ENCODE data around the gene TMEM50B.
A peak's percentile ranks its signal among the peaks of the same experiment; 100 is the strongest.
"Not testable (repeated sequence)": the region's sequence is repeated elsewhere in the genome, so short reads cannot be mapped to it uniquely, and the experiment has no call there.

Gene TMEM50B

DNA sequence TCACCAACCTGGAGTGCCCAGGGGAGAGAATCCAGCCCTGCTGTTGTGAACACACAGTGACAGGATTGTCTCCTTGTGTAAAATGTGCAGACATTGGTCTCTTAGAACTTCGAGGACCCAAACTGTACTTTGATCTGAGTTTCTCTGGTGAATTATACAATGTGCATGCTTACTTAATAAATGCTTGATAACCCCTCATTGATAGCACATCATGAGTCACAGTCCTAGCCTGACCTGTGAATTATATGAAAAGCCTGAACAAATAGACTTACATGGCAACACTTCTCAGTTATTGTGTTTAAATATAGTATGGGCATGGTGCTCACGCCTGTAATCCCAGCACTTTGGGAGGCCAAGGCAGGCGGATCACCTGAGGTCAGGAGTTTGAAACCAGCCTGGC, 53.9 kb downstream of the TMEM50B start:
- DNase-seq: no peak

GRCh38 chr21:33424214-33424613, 55.6 kb downstream of the TMEM50B start:
- DNase-seq: no peak

- no peak for DNase-seq
These were observed 57.9 kb downstream of the TMEM50B start for GRCh38 chr21:33421713-33422393.

GRCh38 chr21:33419538-33420123, 60.1 kb downstream of the TMEM50B start:
- no peak for DNase-seq

DNA sequence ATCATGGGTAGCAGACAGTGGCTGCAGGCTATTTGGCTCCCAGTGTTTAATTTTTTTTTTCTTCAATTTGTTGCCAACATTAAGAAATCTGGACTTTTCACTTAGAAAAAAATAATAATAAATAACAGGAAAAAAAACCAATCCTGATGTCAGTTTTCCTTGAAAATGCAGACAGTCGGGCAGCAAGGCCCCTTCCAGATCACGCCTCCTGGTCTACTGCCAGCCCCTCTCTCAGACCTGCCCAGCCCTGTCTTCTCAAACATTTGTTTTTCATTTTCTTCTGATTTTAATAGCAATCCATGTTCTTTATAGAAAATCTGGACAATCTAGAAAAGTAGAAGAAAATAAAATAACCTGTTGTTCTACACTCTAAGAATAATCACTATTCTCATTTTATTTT, 61.1 kb downstream of the TMEM50B start:
- no peak for DNase-seq

DNA sequence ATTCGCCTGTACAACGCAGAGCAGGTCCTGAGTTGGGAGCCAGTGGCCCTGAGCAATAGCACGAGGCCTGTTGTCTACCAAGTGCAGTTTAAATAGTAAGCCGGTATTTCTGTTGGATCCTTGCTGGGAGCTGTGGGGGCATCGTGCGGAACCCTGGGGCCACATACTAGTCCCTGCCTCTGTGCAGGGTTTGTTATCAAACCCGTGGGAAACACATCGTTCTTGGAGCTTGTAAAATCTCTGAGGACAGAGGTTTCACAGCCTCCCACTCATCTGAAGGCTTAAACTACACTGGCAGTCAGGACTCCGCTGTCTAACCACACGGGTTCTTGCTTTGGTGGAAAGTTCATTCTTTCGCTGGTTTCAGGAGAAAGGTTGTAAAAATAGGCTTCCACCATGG, 64.8 kb downstream of the TMEM50B start:
- DNase-seq: no peak

DNA sequence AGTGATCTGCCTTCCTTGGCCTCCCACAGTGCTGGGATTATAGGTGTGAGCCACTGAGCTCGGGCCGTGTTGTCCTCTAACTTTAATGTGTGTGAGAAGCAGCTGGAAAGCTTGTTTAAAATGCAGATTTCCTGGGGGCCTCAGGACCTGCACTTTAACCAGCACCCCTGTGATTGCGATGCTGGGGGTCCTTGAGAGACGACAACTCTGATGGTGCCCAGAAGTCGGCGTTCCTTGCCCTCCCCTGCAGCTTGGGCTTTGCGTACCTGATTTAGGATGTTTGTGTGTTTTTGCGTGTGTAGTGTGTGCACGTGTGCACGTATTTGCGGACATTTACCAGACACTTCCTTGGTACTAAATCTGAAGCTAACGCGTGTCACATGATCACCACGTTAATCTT, 65.7 kb downstream of the TMEM50B start:
- DNase-seq: no peak

DNA sequence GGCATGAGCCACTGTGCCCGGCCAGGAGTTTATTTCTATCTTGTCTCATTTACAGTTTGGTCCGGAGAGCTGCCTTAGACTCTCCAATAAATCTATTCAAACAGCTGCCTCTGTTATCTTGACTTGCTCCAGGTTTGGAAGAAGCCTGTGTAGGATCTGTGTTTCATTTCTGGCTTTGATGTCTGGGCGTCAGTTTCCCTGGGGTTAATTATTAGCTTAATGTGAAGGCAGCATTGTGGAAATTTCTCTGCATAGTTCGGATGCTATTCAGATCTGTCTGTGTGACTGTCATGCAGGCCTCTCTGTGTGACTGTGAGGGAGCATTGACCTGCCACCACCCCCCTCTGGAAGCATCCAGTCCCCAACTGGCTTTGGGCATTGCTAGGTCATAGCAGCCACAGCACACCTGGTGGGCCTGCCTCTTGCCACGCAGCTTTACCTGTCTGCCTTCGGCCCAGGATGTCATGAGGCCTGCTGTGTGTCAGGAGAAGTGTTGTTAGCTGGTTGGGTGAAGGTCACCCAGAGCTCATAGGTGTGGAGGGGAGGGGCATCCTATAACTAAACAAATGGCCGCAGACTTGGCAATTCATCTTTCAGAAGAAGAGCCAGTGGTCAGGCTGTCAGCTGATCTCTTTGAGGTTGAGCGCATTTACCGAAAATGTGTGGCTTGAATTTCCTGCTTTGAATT, 66.8 kb downstream of the TMEM50B start:
- peak; percentile 35 for DNase-seq

- DNase-seq: not testable (repeated sequence)
These were observed 67.3 kb downstream of the TMEM50B start for GRCh38 chr21:33412439-33412831.

DNA sequence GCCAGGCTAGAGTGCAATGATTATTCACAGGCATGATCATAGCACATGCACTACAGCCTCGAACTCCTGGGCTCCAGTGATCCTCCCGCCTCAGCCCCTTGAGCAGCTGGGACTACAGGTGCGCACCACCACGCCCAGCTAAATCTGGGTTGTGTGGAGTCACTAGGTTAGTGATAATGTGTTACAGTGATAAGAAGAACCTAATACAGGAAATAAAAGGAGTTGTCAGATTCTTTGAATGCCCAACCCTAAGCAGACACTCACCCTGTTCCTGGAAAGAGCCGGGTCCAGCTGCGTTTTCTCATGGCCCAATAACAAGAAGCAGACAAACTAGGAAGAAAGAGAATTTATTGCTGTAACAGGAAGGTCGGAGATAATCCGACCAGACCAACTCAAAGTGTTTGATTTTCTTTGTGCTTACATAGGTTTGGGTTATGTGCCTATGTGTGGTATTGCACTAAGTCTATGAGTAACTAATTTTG, 67.8 kb downstream of the TMEM50B start:
- DNase-seq: no peak

- DNase-seq: no peak
These were observed 73.3 kb downstream of the TMEM50B start for GRCh38 chr21:33406493-33406892.

- DNase-seq: peak; percentile 21
These were observed 75.8 kb downstream of the TMEM50B start for GRCh38 chr21:33403786-33404585.

- DNase-seq: no peak
These were observed 76.5 kb downstream of the TMEM50B start, which contains the start of gene IFNGR2 for GRCh38 chr21:33403128-33403785. IFNGR2 (plus strand) TSS chr21:33403413; CDS start chr21:33403544, 131 bp downstream.

DNA sequence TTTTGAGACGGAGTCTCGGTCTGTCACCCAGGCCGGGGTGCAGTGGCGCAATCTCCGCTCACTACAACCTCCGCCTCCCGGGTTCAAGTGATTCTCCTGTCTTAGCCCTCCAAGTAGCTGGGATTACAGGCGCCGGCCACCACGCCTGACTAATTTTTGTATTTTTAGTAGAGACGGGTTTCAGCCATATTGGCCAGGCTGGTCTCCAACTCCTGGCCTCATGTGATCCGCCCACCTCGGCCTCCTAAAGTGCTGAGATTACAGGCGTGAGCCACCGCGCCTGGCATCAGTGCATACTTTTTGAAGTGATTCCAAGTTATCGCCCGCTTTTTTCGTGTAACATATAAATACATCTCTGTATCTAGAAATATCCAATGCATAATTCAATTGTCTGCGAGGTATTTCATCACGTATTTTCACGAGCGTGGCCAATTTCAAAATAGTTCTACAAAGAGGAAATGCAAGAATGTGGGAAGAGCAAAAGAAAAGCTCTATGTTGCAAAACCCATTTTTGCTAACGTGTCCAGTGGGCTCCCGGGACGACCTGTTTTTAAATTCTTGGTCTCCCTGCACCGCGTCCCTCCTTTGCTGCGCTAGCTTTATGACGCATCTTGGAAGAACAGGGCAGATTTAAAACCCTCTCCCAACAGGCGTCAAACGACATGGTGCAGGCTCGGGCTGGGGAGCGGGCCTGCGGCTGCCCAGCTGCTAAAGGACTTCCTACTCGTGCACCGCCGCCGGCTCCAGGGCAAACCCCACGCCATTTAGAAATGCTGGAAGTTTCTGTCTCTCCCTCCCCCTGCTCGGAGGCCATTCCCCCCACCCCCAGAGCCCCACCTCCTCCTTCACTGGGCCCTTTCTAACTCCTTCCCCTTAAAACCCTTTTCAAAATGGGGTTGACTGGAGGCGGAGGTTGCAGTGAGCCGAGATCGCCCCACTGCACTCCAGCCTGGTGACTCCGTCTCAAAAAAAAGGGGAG, 77.5 kb downstream of the TMEM50B start:
- peak; percentile 29 for DNase-seq

GRCh38 chr21:33401630-33401992, 78.2 kb downstream of the TMEM50B start:
- no peak for DNase-seq
